HUES64 (cell line): Measurements from ENCODE around the gene POU3F1.

Experiments used
- H3K27ac ChIP-seq: 2 replicates; pipeline ENCODE4 v1.7.0; 2013; ENCODE audit warnings: low read depth, low read length, inconsistent platforms
- H3K27me3 ChIP-seq: 2 replicates; pipeline ENCODE4 v1.6.1; 2013; ENCODE audit warnings: mild to moderate bottlenecking, low read length; ENCODE audit not compliant: insufficient read depth
- H3K36me3 ChIP-seq: 2 replicates; pipeline ENCODE4 v1.6.1; 2013; ENCODE audit warnings: mild to moderate bottlenecking, low read length; ENCODE audit not compliant: insufficient read depth
- H3K4me1 ChIP-seq: 2 replicates; pipeline ENCODE4 v1.6.1; 2013; ENCODE audit warnings: mild to moderate bottlenecking, low read length, moderate library complexity; ENCODE audit not compliant: insufficient read depth
- H3K4me3 ChIP-seq: 2 replicates; pipeline ENCODE4 v1.5.1; 2013; ENCODE audit warnings: mild to moderate bottlenecking, low read length, moderate library complexity
- H3K9ac ChIP-seq: 2 replicates; pipeline ENCODE4 v1.6.1; 2013; ENCODE audit warnings: mild to moderate bottlenecking, low read depth, low read length
- H3K9me3 ChIP-seq: 2 replicates; pipeline ENCODE4 v1.6.1; 2013; ENCODE audit warnings: low read depth, low read length; ENCODE audit not compliant: insufficient read depth
- WGBS: fragments of 150-250, 120-280 bp; methylation state at CpG from one replicate; pipeline ENCODE4 v1.1.7; 2013; ENCODE audit warnings: missing lambda C conversion rate; 5-methylcytosine and 5-hydroxymethylcytosine counted together

The POU3F1 gene

DNA sequence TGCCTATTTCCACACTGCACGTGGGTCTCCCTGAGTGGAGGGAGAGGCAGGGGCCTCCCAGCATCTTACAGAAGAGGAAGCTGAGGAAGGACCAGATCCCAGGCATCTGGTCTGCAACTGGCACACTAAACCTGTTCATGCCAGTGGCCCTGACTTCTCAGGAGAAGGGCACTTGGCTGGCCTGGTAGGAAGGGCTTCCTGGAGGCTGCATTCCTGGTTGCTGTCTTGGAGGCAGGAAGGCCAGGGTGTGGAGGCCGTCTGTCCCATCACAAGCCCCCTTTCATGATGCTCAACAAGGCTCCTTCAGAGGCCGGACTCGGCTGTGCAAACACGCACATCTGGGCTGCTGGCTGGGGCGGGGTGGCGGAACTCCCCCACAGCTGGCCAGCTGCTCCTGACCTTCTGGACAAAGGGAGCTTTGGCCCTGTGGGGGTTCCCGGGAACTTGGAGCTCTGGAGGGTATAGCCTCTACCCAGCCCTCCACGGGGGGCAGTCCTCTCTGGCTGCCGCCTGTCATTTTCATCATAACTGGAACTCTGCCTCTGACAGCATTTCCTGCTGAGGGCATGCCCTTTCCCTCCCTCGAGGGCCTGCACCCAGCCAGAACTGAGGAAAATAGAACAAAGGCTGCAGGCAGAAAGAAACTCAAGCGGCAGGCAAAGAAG, 39.2 kb upstream of the POU3F1 start:
- H3K27ac ChIP-seq: no peak overlapping the region
- 83% methylated on average over 12 of the region's 12 CpGs for WGBS
- H3K36me3 ChIP-seq: no peaks in the 10 kb centered on the region
- no peak overlapping the region for H3K9ac ChIP-seq
- H3K27me3 ChIP-seq: no peaks in the 10 kb centered on the region
- H3K4me1 ChIP-seq: peaks cover 10% of the 10 kb centered on the region; the same call in 1 of the 2 replicates
- no peak overlapping the region for H3K4me3 ChIP-seq
- no peaks in the 10 kb centered on the region for H3K9me3 ChIP-seq

GRCh38 chr1:38084700-38085099, 38.1 kb upstream of the POU3F1 start:
- H3K4me3 ChIP-seq: no peak overlapping the region
- peaks cover 10% of the 10 kb centered on the region; the same call in 1 of the 2 replicates for H3K4me1 ChIP-seq
- no peak overlapping the region for H3K9ac ChIP-seq
- no peaks in the 10 kb centered on the region for H3K9me3 ChIP-seq
- H3K27ac ChIP-seq: no peak overlapping the region
- H3K36me3 ChIP-seq: no peaks in the 10 kb centered on the region
- 92% methylated on average over 1 of the region's 1 CpG for WGBS
- H3K27me3 ChIP-seq: no peaks in the 10 kb centered on the region

- H3K27me3 ChIP-seq: no peaks in the 10 kb centered on the region
- no peak overlapping the region for H3K9ac ChIP-seq
- peaks cover 10% of the 10 kb centered on the region; the same call in 1 of the 2 replicates for H3K4me1 ChIP-seq
- no peak overlapping the region for H3K27ac ChIP-seq
- no peak overlapping the region for H3K4me3 ChIP-seq
- 91% methylated on average over 2 of the region's 2 CpGs for WGBS
- no peaks in the 10 kb centered on the region for H3K9me3 ChIP-seq
- no peaks in the 10 kb centered on the region for H3K36me3 ChIP-seq
These were observed 37.5 kb upstream of the POU3F1 start for GRCh38 chr1:38084113-38084512.

- Histone ChIP-seq H3K9me3 (no peaks in the 10 kb centered on the region), H3K27me3 (no peaks in the 10 kb centered on the region), H3K36me3 (no peaks in the 10 kb centered on the region), H3K4me1 (peaks cover 10% of the 10 kb centered on the region; the same call in 1 of the 2 replicates), H3K9ac (no peak overlapping the region), H3K27ac (no peak overlapping the region), H3K4me3 (no peak overlapping the region)
- WGBS: 76% methylated on average over 6 of the region's 7 CpGs
These were observed 36.9 kb upstream of the POU3F1 start for GRCh38 chr1:38083541-38083940.

DNA sequence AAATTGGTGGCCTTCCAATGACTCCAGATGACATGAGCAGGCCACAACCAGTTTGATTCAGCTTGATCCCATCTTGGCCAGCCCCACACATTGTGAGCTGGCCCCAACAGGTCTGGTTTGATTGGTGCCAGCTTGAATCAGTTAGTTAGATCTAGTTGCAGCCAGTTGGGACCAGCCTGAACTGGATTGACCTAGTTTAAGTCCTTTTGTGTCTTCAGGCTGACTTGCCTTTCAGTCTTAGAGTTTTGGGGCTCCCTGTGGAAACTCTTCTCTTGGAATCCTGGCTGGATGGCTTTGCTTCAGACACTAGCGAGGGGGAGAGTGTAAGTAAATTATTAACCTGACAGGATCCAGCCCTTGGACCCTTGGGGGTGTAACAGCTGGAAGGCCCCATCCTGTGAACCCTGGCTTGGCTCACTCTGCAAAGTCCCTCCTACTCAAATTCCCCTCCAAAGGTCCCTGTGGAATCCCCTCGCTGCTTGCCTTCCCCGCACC, 36.2 kb upstream of the POU3F1 start:
- no peak overlapping the region for H3K4me3 ChIP-seq
- H3K9me3 ChIP-seq: no peaks in the 10 kb centered on the region
- no peak overlapping the region for H3K27ac ChIP-seq
- H3K36me3 ChIP-seq: no peaks in the 10 kb centered on the region
- 82% methylated on average over 3 of the region's 3 CpGs for WGBS
- H3K4me1 ChIP-seq: peaks cover 10% of the 10 kb centered on the region; the same call in 1 of the 2 replicates
- no peaks in the 10 kb centered on the region for H3K27me3 ChIP-seq
- no peak overlapping the region for H3K9ac ChIP-seq

GRCh38 chr1:38079019-38079418, 32.4 kb upstream of the POU3F1 start:
- Histone ChIP-seq H3K27me3 (no peaks in the 10 kb centered on the region), H3K27ac (no peak overlapping the region), H3K9me3 (no peaks in the 10 kb centered on the region), H3K36me3 (no peaks in the 10 kb centered on the region), H3K9ac (no peak overlapping the region), H3K4me1 (peaks cover 22% of the 10 kb centered on the region), H3K4me3 (no peak overlapping the region)
- WGBS: 82% methylated on average over 4 of the region's 4 CpGs

DNA sequence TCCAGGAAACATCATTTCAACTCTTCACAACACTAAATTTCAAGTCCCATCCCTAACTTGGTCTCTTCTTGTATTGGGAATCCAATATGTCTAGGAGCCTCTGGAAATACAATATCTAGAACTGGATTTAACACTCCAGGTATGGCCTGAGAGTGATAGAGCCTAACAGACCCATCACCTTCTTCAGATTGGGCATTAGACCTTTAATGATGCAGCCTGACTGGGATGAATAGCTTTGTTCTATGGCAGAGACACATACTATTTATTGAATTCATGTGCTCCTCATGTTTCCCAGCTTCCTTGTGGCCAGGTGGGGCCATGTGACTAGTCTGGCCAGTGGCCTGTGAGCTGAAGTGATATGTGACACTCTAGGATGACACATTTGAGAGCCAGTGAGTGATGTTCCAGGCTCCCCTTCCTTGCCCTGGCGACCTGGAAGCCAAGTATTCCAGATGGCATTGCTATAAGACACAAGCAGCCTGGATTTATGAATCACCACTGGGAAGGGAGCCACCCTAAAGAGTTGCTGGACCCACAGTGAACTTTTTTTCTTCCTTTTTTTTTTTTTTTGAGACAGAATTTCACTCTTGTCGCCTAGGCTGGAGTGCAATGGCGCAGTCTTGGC, 31.0 kb upstream of the POU3F1 start:
- H3K36me3 ChIP-seq: no peaks in the 10 kb centered on the region
- H3K4me3 ChIP-seq: no peak overlapping the region
- WGBS: 97% methylated on average over 3 of the region's 3 CpGs
- peaks cover 20% of the 10 kb centered on the region for H3K4me1 ChIP-seq
- no peak overlapping the region for H3K9ac ChIP-seq
- H3K27me3 ChIP-seq: no peaks in the 10 kb centered on the region
- H3K9me3 ChIP-seq: no peaks in the 10 kb centered on the region
- H3K27ac ChIP-seq: no peak overlapping the region

- WGBS: 76% methylated on average over 6 of the region's 6 CpGs
- peaks cover 19% of the 10 kb centered on the region for H3K4me1 ChIP-seq
These were observed 29.9 kb upstream of the POU3F1 start for GRCh38 chr1:38076455-38076854.

GRCh38 chr1:38076038-38076437, 29.4 kb upstream of the POU3F1 start:
- Histone ChIP-seq H3K4me3 (no peak overlapping the region), H3K36me3 (no peaks in the 10 kb centered on the region), H3K4me1 (peaks cover 19% of the 10 kb centered on the region), H3K27me3 (no peaks in the 10 kb centered on the region), H3K9me3 (no peaks in the 10 kb centered on the region), H3K27ac (no peak overlapping the region), H3K9ac (no peak overlapping the region)
- WGBS: 39% methylated on average over 6 of the region's 6 CpGs

More at GRCh38 chr1:38076455-38076854, 29.9 kb upstream of the POU3F1 start:
- H3K9ac ChIP-seq: no peak overlapping the region
- H3K27me3 ChIP-seq: no peaks in the 10 kb centered on the region
- no peaks in the 10 kb centered on the region for H3K36me3 ChIP-seq
- no peak overlapping the region for H3K4me3 ChIP-seq
- H3K9me3 ChIP-seq: no peaks in the 10 kb centered on the region
- no peak overlapping the region for H3K27ac ChIP-seq

GRCh38 chr1:38075191-38075590, 28.6 kb upstream of the POU3F1 start:
- Histone ChIP-seq H3K4me1 (peaks cover 19% of the 10 kb centered on the region), H3K9ac (no peak overlapping the region), H3K27ac (no peak overlapping the region), H3K4me3 (no peak overlapping the region), H3K9me3 (no peaks in the 10 kb centered on the region), H3K36me3 (no peaks in the 10 kb centered on the region), H3K27me3 (no peaks in the 10 kb centered on the region)
- WGBS: 96% methylated on average over 5 of the region's 5 CpGs

DNA sequence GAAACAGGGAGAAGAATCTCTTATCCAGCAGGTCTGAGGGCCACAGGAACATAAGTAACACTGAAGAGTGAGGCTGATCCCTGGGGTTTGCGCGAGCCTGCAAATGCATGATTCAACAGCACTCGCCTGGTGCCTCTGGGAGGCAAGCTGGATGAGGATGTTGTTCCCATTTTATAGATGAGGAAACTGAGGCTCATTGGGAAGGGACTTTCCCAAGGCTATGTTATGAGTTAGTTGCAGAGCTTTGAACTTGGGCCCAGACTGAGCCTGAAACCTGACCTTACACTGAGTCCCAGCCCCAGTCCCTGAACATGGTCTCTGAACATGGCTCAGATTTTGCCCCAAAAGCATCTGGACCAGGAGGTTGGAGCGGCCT, 27.7 kb upstream of the POU3F1 start:
- H3K36me3 ChIP-seq: no peaks in the 10 kb centered on the region
- H3K4me1 ChIP-seq: peaks cover 19% of the 10 kb centered on the region
- no peak overlapping the region for H3K9ac ChIP-seq
- H3K27ac ChIP-seq: no peak overlapping the region
- WGBS: 91% methylated on average over 4 of the region's 4 CpGs
- no peak overlapping the region for H3K4me3 ChIP-seq
- H3K27me3 ChIP-seq: no peaks in the 10 kb centered on the region
- no peaks in the 10 kb centered on the region for H3K9me3 ChIP-seq
